ENCODE data around the gene MAN1A2. TPM values are rescaled to one million over a fixed set of nuclear protein-coding genes. Genes with fewer than 3 reads are reported as not detected.

The MAN1A2 gene
- total RNA-seq, 4 donors from 2014 or later = 18.1 to 37.4 (median 26.3) TPM

GRCh38 chr1:117511273-117511672 lies 144.0 kb downstream of the MAN1A2 start:
- Histone ChIP-seq H3K27me3 (no peaks in the 10 kb centered on the region), H3K36me3 (peaks cover 0 to 44% (median 0%) of the 10 kb centered on the region in 3 donors), H3K9me3 (no peaks in the 10 kb centered on the region), H3K4me3 (no peak overlapping the region), H3K27ac (no peak overlapping the region), H3K4me1 (no peaks in the 10 kb centered on the region)
- 72 to 80% methylated on average over 3 of the region's 3 CpGs for WGBS, 2 donors
- no peak for TF ChIP-seq CTCF (IDR thresholded peaks at IDR 0.05)
- TF ChIP-seq POLR2A (IDR thresholded peaks at IDR 0.05) = no peak
- intact Hi-C loops (cut with DNase I) = no loop called here
- no peak for DNase-seq

- H3K36me3 ChIP-seq = peaks cover 0 to 40% (median 0%) of the 10 kb centered on the region in 3 donors
- intact Hi-C loops (cut with DNase I) = no loop called here
- no peak for DNase-seq
Observed at GRCh38 chr1:117512728-117513321, 145.6 kb downstream of the MAN1A2 start.

GRCh38 chr1:117523111-117523510 lies 155.9 kb downstream of the MAN1A2 start:
- no peak for DNase-seq
- H3K9me3 ChIP-seq = no peaks in the 10 kb centered on the region
- no peaks in the 10 kb centered on the region for H3K27me3 ChIP-seq
- TF ChIP-seq POLR2A (IDR thresholded peaks at IDR 0.05) (no peak), CTCF (IDR thresholded peaks at IDR 0.05) (no peak)
- no peak overlapping the region for H3K27ac ChIP-seq
- 63 to 76% methylated on average over 1 of the region's 1 CpG for whole genome bisulfite sequencing, 2 donors
- H3K36me3 ChIP-seq = peaks cover 0 to 16% (median 0%) of the 10 kb centered on the region in 3 donors
- intact Hi-C loops (cut with DNase I) = no loop called here
- H3K4me1 ChIP-seq = no peaks in the 10 kb centered on the region
- H3K4me3 ChIP-seq = no peak overlapping the region

More at GRCh38 chr1:117512728-117513321, 145.6 kb downstream of the MAN1A2 start:
- Histone ChIP-seq H3K27me3 (no peaks in the 10 kb centered on the region), H3K9me3 (no peaks in the 10 kb centered on the region), H3K4me3 (no peak overlapping the region), H3K27ac (no peak overlapping the region), H3K4me1 (no peaks in the 10 kb centered on the region)
- TF ChIP-seq POLR2A (IDR thresholded peaks at IDR 0.05) = no peak
- peak; percentile 36 to 68 (median 48) for TF ChIP-seq CTCF (IDR thresholded peaks at IDR 0.05)
- WGBS, 2 donors = 6 to 11% methylated on average over 1 of the region's 1 CpG

- WGBS, 2 donors = 71 to 75% methylated on average over 4 of the region's 4 CpGs
- Histone ChIP-seq H3K27ac (no peak overlapping the region), H3K36me3 (peaks cover 0 to 18% (median 0%) of the 10 kb centered on the region in 3 donors), H3K4me1 (no peaks in the 10 kb centered on the region), H3K27me3 (no peaks in the 10 kb centered on the region), H3K9me3 (no peaks in the 10 kb centered on the region), H3K4me3 (no peak overlapping the region)
- no peak for DNase-seq
- intact Hi-C loops (cut with DNase I) = no loop called here
- no peak for TF ChIP-seq CTCF (IDR thresholded peaks at IDR 0.05)
- no peak for TF ChIP-seq POLR2A (IDR thresholded peaks at IDR 0.05)
Observed at GRCh38 chr1:117527074-117527473, 159.8 kb downstream of the MAN1A2 start.

- no peaks in the 10 kb centered on the region for H3K27me3 ChIP-seq
- H3K36me3 ChIP-seq = peaks cover 0 to 17% (median 0%) of the 10 kb centered on the region in 3 donors
- H3K27ac ChIP-seq = no peak overlapping the region
- WGBS, 2 donors = 45 to 49% methylated on average over 2 of the region's 2 CpGs
- TF ChIP-seq POLR2A (IDR thresholded peaks at IDR 0.05) (no peak), CTCF (IDR thresholded peaks at IDR 0.05) (no peak)
- H3K4me3 ChIP-seq = no peak overlapping the region
- H3K9me3 ChIP-seq = no peaks in the 10 kb centered on the region
- DNase-seq = no peak
- H3K4me1 ChIP-seq = no peaks in the 10 kb centered on the region
- intact Hi-C loops (cut with DNase I) = no loop called here
Observed at GRCh38 chr1:117527566-117528102, 160.4 kb downstream of the MAN1A2 start.
